Neural cell (in vitro differentiated cells): Measurements from ENCODE around the gene DAND5. TPM values are rescaled to one million over a fixed set of nuclear protein-coding genes. Genes with fewer than 3 reads are reported as not detected.

Experiments used
- H2AFZ ChIP-seq: fragments of 200-600, 300-800 bp; sonication (generic), shearing (Covaris generic); 2 replicates; pipeline ENCODE4 v1.6.0; 2014; ENCODE audit warnings: low read depth, mild to moderate bottlenecking, antibody characterized with exemption, low read length, moderate library complexity
- H3F3A ChIP-seq: fragments of 200-600 bp; shearing (Covaris generic); 2 replicates; pipeline ENCODE4 v1.6.1; 2016; ENCODE audit warnings: mild to moderate bottlenecking, moderate library complexity, mixed read lengths, antibody characterized with exemption, low read length; ENCODE audit not compliant: insufficient read depth, poor library complexity, severe bottlenecking
- H3K27ac ChIP-seq: fragments of 200-600, 300-800 bp; sonication (generic), shearing (Covaris generic); 2 replicates; pipeline ENCODE4 v1.5.1; 2014; ENCODE audit warnings: mild to moderate bottlenecking, low read length, moderate library complexity
- H3K27me3 ChIP-seq: fragments of 300-800, 200-600 bp; sonication (generic), shearing (Covaris generic); 2 replicates; pipeline ENCODE4 v1.6.0; 2014; ENCODE audit warnings: mild to moderate bottlenecking, low read depth, low read length, moderate library complexity; ENCODE audit not compliant: insufficient read depth
- H3K36me3 ChIP-seq: fragments of 300-800, 200-600 bp; sonication (generic), shearing (Covaris generic); 2 replicates; pipeline ENCODE4 v1.5.1; 2014; ENCODE audit warnings: mild to moderate bottlenecking, antibody characterized with exemption, low read length, moderate library complexity; ENCODE audit not compliant: insufficient read depth
- H3K4me2 ChIP-seq: fragments of 300-800, 200-600 bp; sonication (generic), shearing (Covaris generic); 2 replicates; pipeline ENCODE4 v1.6.0; 2014; ENCODE audit warnings: mild to moderate bottlenecking, low read length
- H3K4me3 ChIP-seq: fragments of 300-800, 200-600 bp; sonication (generic), shearing (Covaris generic); 2 replicates; pipeline ENCODE4 v1.5.1; 2014; ENCODE audit warnings: mild to moderate bottlenecking, low read length, moderate library complexity
- H3K79me2 ChIP-seq: fragments of 200-600 bp; shearing (Covaris generic); replicated peaks from 2 replicates; pipeline ENCODE4 v1.6.0; 2014; ENCODE audit warnings: mild to moderate bottlenecking, low read length, moderate library complexity; ENCODE audit not compliant: insufficient read depth
- H3K9ac ChIP-seq: fragments of 300-800, 200-600 bp; sonication (generic), shearing (Covaris generic); 2 replicates; pipeline ENCODE4 v1.6.1; 2016; ENCODE audit warnings: mild to moderate bottlenecking, low read length, mixed read lengths
- H3K9me2 ChIP-seq: fragments of 200-600 bp; shearing (Covaris generic); 2 replicates; pipeline ENCODE4 v1.6.1; 2016; ENCODE audit warnings: mild to moderate bottlenecking, low read length, mixed read lengths; ENCODE audit not compliant: insufficient read depth
- H3K9me3 ChIP-seq: fragments of 200-600, 300-800 bp; sonication (generic), shearing (Covaris generic); 2 replicates; pipeline ENCODE4 v1.6.1; 2016; ENCODE audit warnings: mild to moderate bottlenecking, mixed run types, low read length, moderate library complexity, mixed read lengths
- H4K20me1 ChIP-seq: fragments of 200-600 bp; shearing (Covaris generic); 2 replicates; pipeline ENCODE4 v1.6.1; 2016; ENCODE audit warnings: mild to moderate bottlenecking, mixed run types; ENCODE audit not compliant: insufficient read depth
- EP300 ChIP-seq: fragments of 450-650 bp; conservative IDR thresholded peaks from 2 replicates; pipeline ENCODE4 v1.6.1; 2014; ENCODE audit warnings: antibody characterized with exemption, mild to moderate bottlenecking, moderate library complexity; ENCODE audit not compliant: poor library complexity, severe bottlenecking
- EZH2 ChIP-seq: fragments of 200-600, 300-800 bp; shearing (Covaris generic), sonication (generic); IDR thresholded peaks from 2 replicates; pipeline ENCODE4 v1.6.1; 2014; ENCODE audit warnings: antibody characterized with exemption, low read length, borderline replicate concordance, mild to moderate bottlenecking; ENCODE audit not compliant: insufficient read depth, poor library complexity, severe bottlenecking
- MXI1 ChIP-seq: fragments of 450-650 bp; conservative IDR thresholded peaks from 2 replicates; pipeline ENCODE4 v1.6.1; 2014; ENCODE audit warnings: antibody characterized with exemption, mild to moderate bottlenecking; ENCODE audit not compliant: poor library complexity, severe bottlenecking
- POLR2AphosphoS5 ChIP-seq: IDR thresholded peaks from 2 replicates; pipeline ENCODE4 v1.6.1; 2012
- RAD21 ChIP-seq: fragments of 450-650 bp; conservative IDR thresholded peaks from 2 replicates; pipeline ENCODE4 v1.6.1; 2014; ENCODE audit warnings: antibody characterized with exemption, mild to moderate bottlenecking, moderate library complexity
- SMC3 ChIP-seq: fragments of 450-650 bp; conservative IDR thresholded peaks from 2 replicates; pipeline ENCODE4 v1.6.1; 2014; ENCODE audit warnings: antibody characterized with exemption, mild to moderate bottlenecking, moderate library complexity; ENCODE audit not compliant: poor library complexity
- TAF1 ChIP-seq: IDR thresholded peaks from 2 replicates; pipeline ENCODE4 v1.6.1; 2012; ENCODE audit warnings: low read depth
- polyA plus RNA-seq: library from polyadenylated mRNA; depleted of rRNA; stranded (reverse); fragments of >200 nt; gene quantifications from 2 replicates; pipeline ENCODE4 v1.2.3, GENCODE V29; 2014
- TF ChIP-seq, protein P1 (sequence below): IDR thresholded peaks from 2 replicates; pipeline ENCODE4 v1.6.1; 2012; ENCODE audit warnings: borderline replicate concordance
- TF ChIP-seq, protein P2 (sequence below): fragments of 450-650 bp; IDR thresholded peaks from 2 replicates; pipeline ENCODE4 v1.5.1; 2014; ENCODE audit warnings: antibody characterized with exemption, mild to moderate bottlenecking, moderate library complexity; ENCODE audit not compliant: poor library complexity, severe bottlenecking

The DAND5 gene
- polyA plus RNA-seq, 1 donor from 2014 or later, result not detected

GRCh38 chr19:12939975-12940423 lies 29.4 kb upstream of the DAND5 start:
- H3K27me3 ChIP-seq, result no peaks in the 10 kb centered on the region
- H3K36me3 ChIP-seq, result no peaks in the 10 kb centered on the region

DNA sequence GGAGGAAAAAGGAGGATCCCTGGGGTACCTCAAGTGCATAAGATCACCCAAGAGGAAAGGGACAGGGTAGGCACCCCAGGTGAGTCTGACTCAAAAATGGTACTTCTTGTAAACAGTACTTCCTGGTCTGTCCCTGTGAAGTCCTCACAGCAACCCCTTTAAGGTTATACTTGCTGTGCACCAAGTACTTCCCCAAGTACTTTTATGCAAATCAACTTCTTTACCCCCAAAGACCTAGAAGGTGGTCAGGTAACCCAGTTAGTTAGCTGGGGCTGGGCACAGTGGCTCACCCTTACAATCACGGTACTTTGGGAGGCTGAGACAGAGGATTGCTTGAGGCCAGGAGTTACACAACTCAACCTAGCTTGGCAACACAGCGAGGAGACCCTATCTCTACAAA lies 28.5 kb upstream of the DAND5 start:
- H3K9ac ChIP-seq, result no peak overlapping the region
- no peaks in the 10 kb centered on the region for H4K20me1 ChIP-seq
- no peaks in the 10 kb centered on the region for H3K27me3 ChIP-seq
- TF ChIP-seq POLR2AphosphoS5 (no peak), SMC3 (no peak), EZH2 (no peak), TAF1 (no peak), EP300 (no peak), MXI1 (no peak)
- TF ChIP-seq, protein P1, sequence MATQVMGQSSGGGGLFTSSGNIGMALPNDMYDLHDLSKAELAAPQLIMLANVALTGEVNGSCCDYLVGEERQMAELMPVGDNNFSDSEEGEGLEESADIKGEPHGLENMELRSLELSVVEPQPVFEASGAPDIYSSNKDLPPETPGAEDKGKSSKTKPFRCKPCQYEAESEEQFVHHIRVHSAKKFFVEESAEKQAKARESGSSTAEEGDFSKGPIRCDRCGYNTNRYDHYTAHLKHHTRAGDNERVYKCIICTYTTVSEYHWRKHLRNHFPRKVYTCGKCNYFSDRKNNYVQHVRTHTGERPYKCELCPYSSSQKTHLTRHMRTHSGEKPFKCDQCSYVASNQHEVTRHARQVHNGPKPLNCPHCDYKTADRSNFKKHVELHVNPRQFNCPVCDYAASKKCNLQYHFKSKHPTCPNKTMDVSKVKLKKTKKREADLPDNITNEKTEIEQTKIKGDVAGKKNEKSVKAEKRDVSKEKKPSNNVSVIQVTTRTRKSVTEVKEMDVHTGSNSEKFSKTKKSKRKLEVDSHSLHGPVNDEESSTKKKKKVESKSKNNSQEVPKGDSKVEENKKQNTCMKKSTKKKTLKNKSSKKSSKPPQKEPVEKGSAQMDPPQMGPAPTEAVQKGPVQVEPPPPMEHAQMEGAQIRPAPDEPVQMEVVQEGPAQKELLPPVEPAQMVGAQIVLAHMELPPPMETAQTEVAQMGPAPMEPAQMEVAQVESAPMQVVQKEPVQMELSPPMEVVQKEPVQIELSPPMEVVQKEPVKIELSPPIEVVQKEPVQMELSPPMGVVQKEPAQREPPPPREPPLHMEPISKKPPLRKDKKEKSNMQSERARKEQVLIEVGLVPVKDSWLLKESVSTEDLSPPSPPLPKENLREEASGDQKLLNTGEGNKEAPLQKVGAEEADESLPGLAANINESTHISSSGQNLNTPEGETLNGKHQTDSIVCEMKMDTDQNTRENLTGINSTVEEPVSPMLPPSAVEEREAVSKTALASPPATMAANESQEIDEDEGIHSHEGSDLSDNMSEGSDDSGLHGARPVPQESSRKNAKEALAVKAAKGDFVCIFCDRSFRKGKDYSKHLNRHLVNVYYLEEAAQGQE, result no peak
- TF ChIP-seq, protein P2, sequence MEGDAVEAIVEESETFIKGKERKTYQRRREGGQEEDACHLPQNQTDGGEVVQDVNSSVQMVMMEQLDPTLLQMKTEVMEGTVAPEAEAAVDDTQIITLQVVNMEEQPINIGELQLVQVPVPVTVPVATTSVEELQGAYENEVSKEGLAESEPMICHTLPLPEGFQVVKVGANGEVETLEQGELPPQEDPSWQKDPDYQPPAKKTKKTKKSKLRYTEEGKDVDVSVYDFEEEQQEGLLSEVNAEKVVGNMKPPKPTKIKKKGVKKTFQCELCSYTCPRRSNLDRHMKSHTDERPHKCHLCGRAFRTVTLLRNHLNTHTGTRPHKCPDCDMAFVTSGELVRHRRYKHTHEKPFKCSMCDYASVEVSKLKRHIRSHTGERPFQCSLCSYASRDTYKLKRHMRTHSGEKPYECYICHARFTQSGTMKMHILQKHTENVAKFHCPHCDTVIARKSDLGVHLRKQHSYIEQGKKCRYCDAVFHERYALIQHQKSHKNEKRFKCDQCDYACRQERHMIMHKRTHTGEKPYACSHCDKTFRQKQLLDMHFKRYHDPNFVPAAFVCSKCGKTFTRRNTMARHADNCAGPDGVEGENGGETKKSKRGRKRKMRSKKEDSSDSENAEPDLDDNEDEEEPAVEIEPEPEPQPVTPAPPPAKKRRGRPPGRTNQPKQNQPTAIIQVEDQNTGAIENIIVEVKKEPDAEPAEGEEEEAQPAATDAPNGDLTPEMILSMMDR, result no peak
- no peak overlapping the region for H3K4me2 ChIP-seq
- H3K79me2 ChIP-seq, result peaks cover 22% of the 10 kb centered on the region
- no peaks in the 10 kb centered on the region for H3K9me2 ChIP-seq
- peaks cover 5% of the 10 kb centered on the region for H3F3A ChIP-seq
- H3K4me3 ChIP-seq, result no peak overlapping the region
- H2AFZ ChIP-seq, result no peak overlapping the region
- no peaks in the 10 kb centered on the region for H3K9me3 ChIP-seq
- no peaks in the 10 kb centered on the region for H3K36me3 ChIP-seq
- no peak overlapping the region for H3K27ac ChIP-seq

More at GRCh38 chr19:12939975-12940423, 29.4 kb upstream of the DAND5 start:
- Histone ChIP-seq H2AFZ (no peak overlapping the region), H3K79me2 (peaks cover 22% of the 10 kb centered on the region), H3K9me2 (no peaks in the 10 kb centered on the region), H3F3A (peaks cover 5% of the 10 kb centered on the region), H3K4me3 (peak overlapping the region; percentile 97), H3K9ac (peak overlapping the region; percentile 87), H4K20me1 (no peaks in the 10 kb centered on the region), H3K9me3 (no peaks in the 10 kb centered on the region), H3K4me2 (peak overlapping the region; percentile 92), H3K27ac (no peak overlapping the region)
- TF ChIP-seq TAF1, result no peak
- TF ChIP-seq SMC3, result no peak
- TF ChIP-seq, protein P2, result no peak
- TF ChIP-seq EP300, result no peak
- no peak for TF ChIP-seq RAD21
- TF ChIP-seq POLR2AphosphoS5, result no peak
- TF ChIP-seq, protein P1, result no peak
- TF ChIP-seq MXI1, result no peak
- TF ChIP-seq EZH2, result no peak
